ENCODE data around the gene VAV1.
"Not testable (repeated sequence)": the region's sequence is repeated elsewhere in the genome, so short reads cannot be mapped to it uniquely, and the experiment has no call there.

VAV1 gene

GRCh38 chr19:6739390-6739882, 33.1 kb upstream of the VAV1 start, which contains the start of gene TRIP10:
TRIP10 (plus strand) TSS chr19:6739680; CDS start chr19:6739762, 82 bp downstream.
- Histone ChIP-seq H3K9ac (ENCODE audit: low read length) (peak within 1 kb of the TSS; percentile 63), H3K27me3 (ENCODE audit: control insufficient read depth, insufficient read depth, low read length) (no peaks in the 10 kb centered on the region), H3K27ac (ENCODE audit: low read length) (peak within 1 kb of the TSS; percentile 5), H3K4me1 (ENCODE audit: control insufficient read depth, low read depth, low read length) (peaks cover 55% of the 10 kb centered on the region), H3K4me3 (ENCODE audit: low read length) (peak within 1 kb of the TSS; percentile 81), H3K9me3 (ENCODE audit: control insufficient read depth, low read depth, low read length) (no peaks in the 10 kb centered on the region), H3K36me3 (ENCODE audit: control insufficient read depth, low read depth, low read length) (peaks cover 7% of the 10 kb centered on the region)

DNA sequence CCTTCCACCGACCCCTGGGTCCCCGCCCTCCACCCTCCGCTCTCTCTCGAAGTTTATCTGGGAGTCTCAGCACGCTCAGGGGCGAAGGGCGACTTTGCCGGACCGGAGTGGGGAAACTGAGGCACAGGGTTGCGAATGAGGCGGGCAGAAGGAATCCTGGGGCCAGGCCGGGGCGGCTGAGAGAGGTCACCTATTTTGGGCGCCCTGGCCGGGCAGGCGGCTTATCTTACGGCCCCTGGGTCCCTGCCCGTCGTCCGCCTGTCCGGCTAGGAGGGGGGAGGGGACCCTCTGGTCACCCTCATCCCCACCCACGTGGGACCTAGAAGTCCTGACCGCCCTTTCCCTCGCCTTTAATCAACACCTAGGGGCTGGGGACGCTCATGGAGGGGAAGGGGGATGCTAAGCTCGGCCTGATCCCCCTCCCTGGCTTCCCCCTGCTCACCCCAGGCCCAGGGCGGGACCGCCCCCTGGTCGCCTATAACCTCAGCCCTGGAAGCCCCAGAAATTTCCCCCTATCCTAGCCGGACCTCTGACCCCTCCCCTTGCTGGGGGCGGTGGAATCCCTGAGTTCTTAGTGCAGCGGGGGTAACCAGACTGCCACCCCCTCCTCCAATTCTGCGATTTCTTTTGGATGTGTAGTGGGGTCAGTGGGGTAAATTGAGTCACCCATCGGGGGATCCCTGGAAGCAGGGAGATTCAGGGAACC, 32.5 kb upstream of the VAV1 start:
- Histone ChIP-seq H3K9ac (ENCODE audit: low read length) (peak overlapping the region; percentile 63), H3K27me3 (ENCODE audit: control insufficient read depth, insufficient read depth, low read length) (no peaks in the 10 kb centered on the region), H3K4me1 (ENCODE audit: control insufficient read depth, low read depth, low read length) (peaks cover 53% of the 10 kb centered on the region), H3K36me3 (ENCODE audit: control insufficient read depth, low read depth, low read length) (peaks cover 9% of the 10 kb centered on the region), H3K9me3 (ENCODE audit: control insufficient read depth, low read depth, low read length) (no peaks in the 10 kb centered on the region), H3K4me3 (ENCODE audit: low read length) (peak overlapping the region; percentile 81), H3K27ac (ENCODE audit: low read length) (no peak overlapping the region)

DNA sequence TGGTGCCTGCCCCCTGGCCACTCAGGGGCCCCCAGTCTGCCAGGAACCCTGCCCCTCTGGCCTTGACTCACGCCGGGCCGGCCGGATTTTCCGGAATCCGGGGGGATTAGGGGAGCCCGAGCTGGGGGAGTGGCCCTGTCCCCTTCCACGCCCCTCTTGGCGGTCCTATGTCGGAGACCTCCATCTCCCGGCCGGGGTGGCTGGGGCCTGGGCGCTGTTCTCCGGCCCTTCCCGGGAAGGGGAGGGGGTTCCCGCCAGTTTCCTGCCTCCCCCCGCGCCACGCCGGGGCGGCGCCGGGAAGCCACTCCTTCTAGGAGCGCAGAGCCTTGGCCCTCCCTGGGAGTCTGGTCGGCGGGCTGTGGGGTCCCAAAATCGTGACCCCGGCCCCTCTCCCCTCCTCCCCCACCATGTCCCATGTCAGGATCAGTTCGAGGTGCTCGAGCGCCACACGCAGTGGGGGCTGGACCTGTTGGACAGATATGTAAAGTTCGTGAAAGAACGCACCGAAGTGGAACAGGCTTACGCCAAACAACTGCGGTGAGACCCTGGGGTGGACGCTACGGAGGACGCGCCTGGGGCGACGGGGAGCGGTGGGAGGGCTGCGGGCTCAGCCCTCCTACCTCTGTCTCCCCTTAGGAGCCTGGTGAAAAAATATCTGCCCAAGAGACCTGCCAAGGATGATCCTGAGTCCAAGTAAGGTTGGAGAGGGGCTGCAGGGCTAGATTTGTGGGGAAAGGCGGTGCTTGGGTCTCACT, 31.7 kb upstream of the VAV1 start:
- peaks cover 13% of the 10 kb centered on the region for H3K36me3 ChIP-seq (ENCODE audit: control insufficient read depth, low read depth, low read length)
- peaks cover 46% of the 10 kb centered on the region for H3K4me1 ChIP-seq (ENCODE audit: control insufficient read depth, low read depth, low read length)
- H3K4me3 ChIP-seq (ENCODE audit: low read length): peak overlapping the region; percentile 81
- no peaks in the 10 kb centered on the region for H3K9me3 ChIP-seq (ENCODE audit: control insufficient read depth, low read depth, low read length)
- H3K27ac ChIP-seq (ENCODE audit: low read length): no peak overlapping the region
- H3K9ac ChIP-seq (ENCODE audit: low read length): peak overlapping the region; percentile 63
- H3K27me3 ChIP-seq (ENCODE audit: control insufficient read depth, insufficient read depth, low read length): no peaks in the 10 kb centered on the region

DNA sequence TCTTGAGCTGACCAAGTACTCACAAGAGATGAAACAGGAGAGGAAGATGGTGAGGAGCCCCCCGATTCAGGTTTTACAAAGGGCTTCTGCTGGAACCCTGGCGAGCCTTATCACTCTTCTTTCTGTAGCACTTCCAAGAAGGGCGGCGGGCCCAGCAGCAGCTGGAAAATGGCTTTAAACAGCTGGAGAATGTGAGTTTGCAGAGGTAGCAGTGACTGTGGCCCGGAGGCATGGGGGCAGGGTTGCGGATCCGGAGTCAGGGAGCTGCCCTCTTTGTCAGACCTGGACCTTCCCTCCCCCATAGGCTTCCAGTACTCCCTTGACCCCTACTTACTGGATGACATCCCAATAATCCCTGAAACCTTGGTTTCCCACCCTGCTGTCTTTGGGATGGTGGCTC, 29.4 kb upstream of the VAV1 start:
- Histone ChIP-seq H3K9ac (ENCODE audit: low read length) (no peak overlapping the region), H3K36me3 (ENCODE audit: control insufficient read depth, low read depth, low read length) (peaks cover 32% of the 10 kb centered on the region), H3K27ac (ENCODE audit: low read length) (no peak overlapping the region), H3K9me3 (ENCODE audit: control insufficient read depth, low read depth, low read length) (no peaks in the 10 kb centered on the region), H3K4me1 (ENCODE audit: control insufficient read depth, low read depth, low read length) (peaks cover 34% of the 10 kb centered on the region), H3K4me3 (ENCODE audit: low read length) (no peak overlapping the region), H3K27me3 (ENCODE audit: control insufficient read depth, insufficient read depth, low read length) (no peaks in the 10 kb centered on the region)

DNA sequence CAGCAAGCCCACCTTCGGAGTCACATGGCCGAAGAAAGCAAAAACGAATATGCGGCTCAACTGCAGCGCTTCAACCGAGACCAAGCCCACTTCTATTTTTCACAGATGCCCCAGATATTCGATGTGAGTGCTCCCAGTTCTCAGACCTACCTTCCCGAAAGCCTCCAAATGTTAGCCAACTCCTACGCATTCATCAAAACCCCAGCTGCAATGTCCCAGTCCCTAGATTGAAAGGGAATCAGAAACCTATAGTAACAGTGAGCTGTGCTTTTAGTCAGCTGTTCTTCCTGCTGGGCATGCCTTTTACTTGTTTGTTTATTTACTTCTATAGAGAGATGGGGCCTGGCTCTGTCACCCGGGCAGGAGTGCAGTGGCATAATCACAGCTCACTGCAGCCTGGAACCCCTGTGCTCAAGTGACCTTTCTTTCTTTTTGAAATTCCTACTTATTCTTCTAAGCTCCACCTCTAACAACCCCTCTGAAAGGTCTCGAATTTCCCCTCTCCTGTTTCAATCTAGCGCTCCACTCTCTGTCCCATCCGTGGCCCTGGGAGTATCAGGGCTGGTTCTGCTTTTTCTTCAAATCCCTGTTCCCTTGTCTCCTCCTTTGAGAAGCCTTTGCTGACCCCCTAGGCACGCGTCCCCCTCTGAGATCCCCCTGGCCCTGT, 28.7 kb upstream of the VAV1 start:
- H3K27me3 ChIP-seq (ENCODE audit: control insufficient read depth, insufficient read depth, low read length): no peaks in the 10 kb centered on the region
- H3K27ac ChIP-seq (ENCODE audit: low read length): no peak overlapping the region
- no peaks in the 10 kb centered on the region for H3K9me3 ChIP-seq (ENCODE audit: control insufficient read depth, low read depth, low read length)
- no peak overlapping the region for H3K9ac ChIP-seq (ENCODE audit: low read length)
- peaks cover 39% of the 10 kb centered on the region for H3K36me3 ChIP-seq (ENCODE audit: control insufficient read depth, low read depth, low read length)
- H3K4me1 ChIP-seq (ENCODE audit: control insufficient read depth, low read depth, low read length): peaks cover 26% of the 10 kb centered on the region
- no peak overlapping the region for H3K4me3 ChIP-seq (ENCODE audit: low read length)

DNA sequence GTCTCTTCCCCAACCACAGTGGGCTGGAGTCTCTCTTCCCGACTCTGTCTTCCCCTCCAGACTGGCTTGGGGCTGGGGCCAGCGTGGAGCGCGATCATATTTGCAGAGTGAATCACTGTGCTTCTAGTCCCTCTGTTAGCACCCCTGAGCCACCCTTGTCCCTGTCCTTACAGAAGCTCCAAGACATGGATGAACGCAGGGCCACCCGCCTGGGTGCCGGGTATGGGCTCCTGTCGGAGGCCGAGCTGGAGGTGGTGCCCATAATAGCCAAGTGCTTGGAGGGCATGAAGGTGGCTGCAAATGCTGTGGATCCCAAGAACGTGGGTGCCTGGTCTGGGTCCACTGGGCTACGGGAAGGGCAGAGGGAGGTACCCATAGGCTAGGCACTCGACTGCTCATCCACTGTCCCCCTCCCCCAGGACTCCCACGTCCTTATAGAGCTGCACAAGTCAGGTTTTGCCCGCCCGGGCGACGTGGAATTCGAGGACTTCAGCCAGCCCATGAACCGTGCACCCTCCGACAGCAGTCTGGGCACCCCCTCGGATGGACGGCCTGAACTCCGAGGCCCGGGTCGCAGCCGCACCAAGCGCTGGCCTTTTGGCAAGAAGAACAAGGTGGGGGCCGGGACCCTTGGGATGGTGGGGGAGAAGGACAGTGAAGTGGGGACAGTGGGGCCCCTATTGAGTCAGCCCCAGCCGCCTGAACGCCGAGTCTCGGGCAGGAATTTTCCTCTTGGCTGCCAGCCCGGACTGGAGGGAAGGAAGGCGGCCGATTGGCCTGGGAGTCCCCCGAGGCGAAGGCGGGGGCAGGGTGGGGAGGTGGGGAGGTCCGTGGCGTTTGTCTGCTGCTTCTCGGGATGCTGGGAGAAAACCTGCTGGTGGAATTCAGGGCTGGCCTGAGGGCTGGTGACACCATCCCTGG, 27.9 kb upstream of the VAV1 start:
- H3K27ac ChIP-seq (ENCODE audit: low read length): no peak overlapping the region
- peaks cover 22% of the 10 kb centered on the region for H3K4me1 ChIP-seq (ENCODE audit: control insufficient read depth, low read depth, low read length)
- H3K36me3 ChIP-seq (ENCODE audit: control insufficient read depth, low read depth, low read length): peaks cover 46% of the 10 kb centered on the region
- no peaks in the 10 kb centered on the region for H3K27me3 ChIP-seq (ENCODE audit: control insufficient read depth, insufficient read depth, low read length)
- no peaks in the 10 kb centered on the region for H3K9me3 ChIP-seq (ENCODE audit: control insufficient read depth, low read depth, low read length)
- no peak overlapping the region for H3K4me3 ChIP-seq (ENCODE audit: low read length)
- H3K9ac ChIP-seq (ENCODE audit: low read length): no peak overlapping the region

DNA sequence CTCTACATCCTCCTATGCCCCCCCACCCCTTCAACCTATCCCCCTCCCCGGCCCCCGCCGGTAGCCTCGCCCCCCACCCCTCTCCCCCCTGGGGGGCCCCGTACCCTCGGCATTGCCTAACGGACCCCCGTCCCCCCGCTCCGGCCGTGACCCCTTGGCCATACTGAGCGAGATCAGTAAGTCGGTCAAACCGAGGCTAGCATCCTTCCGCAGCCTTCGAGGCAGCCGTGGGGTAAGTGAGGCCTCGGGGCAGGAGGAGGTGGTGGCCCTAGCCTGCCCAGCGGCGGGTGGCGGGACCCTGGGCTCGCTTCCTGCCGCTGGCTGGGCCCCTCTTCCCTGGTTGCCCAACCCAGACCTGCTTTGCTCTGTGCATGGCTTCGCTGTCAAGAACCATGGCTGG, 26.5 kb upstream of the VAV1 start:
- Histone ChIP-seq H3K27ac (ENCODE audit: low read length) (no peak overlapping the region), H3K9ac (ENCODE audit: low read length) (no peak overlapping the region), H3K27me3 (ENCODE audit: control insufficient read depth, insufficient read depth, low read length) (no peaks in the 10 kb centered on the region), H3K4me1 (ENCODE audit: control insufficient read depth, low read depth, low read length) (peaks cover 22% of the 10 kb centered on the region), H3K9me3 (ENCODE audit: control insufficient read depth, low read depth, low read length) (no peaks in the 10 kb centered on the region), H3K36me3 (ENCODE audit: control insufficient read depth, low read depth, low read length) (peaks cover 57% of the 10 kb centered on the region), H3K4me3 (ENCODE audit: low read length) (no peak overlapping the region)

GRCh38 chr19:6748543-6748942, 24.0 kb upstream of the VAV1 start:
- H3K9ac ChIP-seq (ENCODE audit: low read length); H3K4me1 ChIP-seq (ENCODE audit: control insufficient read depth, low read depth, low read length); H3K9me3 ChIP-seq (ENCODE audit: control insufficient read depth, low read depth, low read length); H3K4me3 ChIP-seq (ENCODE audit: low read length); H3K27me3 ChIP-seq (ENCODE audit: control insufficient read depth, insufficient read depth, low read length); H3K27ac ChIP-seq (ENCODE audit: low read length): not testable (repeated sequence)
- peaks cover 61% of the 10 kb centered on the region for H3K36me3 ChIP-seq (ENCODE audit: control insufficient read depth, low read depth, low read length)

- Histone ChIP-seq H3K9me3 (ENCODE audit: control insufficient read depth, low read depth, low read length) (no peaks in the 10 kb centered on the region), H3K27ac (ENCODE audit: low read length) (no peak overlapping the region), H3K36me3 (ENCODE audit: control insufficient read depth, low read depth, low read length) (peaks cover 52% of the 10 kb centered on the region), H3K27me3 (ENCODE audit: control insufficient read depth, insufficient read depth, low read length) (no peaks in the 10 kb centered on the region), H3K9ac (ENCODE audit: low read length) (no peak overlapping the region), H3K4me3 (ENCODE audit: low read length) (no peak overlapping the region), H3K4me1 (ENCODE audit: control insufficient read depth, low read depth, low read length) (no peaks in the 10 kb centered on the region)
Measured at GRCh38 chr19:6750062-6750461, 22.4 kb upstream of the VAV1 start.

GRCh38 chr19:6751189-6751588, 21.3 kb upstream of the VAV1 start:
- H3K27ac ChIP-seq (ENCODE audit: low read length): no peak overlapping the region
- peaks cover 46% of the 10 kb centered on the region for H3K36me3 ChIP-seq (ENCODE audit: control insufficient read depth, low read depth, low read length)
- no peaks in the 10 kb centered on the region for H3K27me3 ChIP-seq (ENCODE audit: control insufficient read depth, insufficient read depth, low read length)
- no peaks in the 10 kb centered on the region for H3K9me3 ChIP-seq (ENCODE audit: control insufficient read depth, low read depth, low read length)
- H3K4me1 ChIP-seq (ENCODE audit: control insufficient read depth, low read depth, low read length): no peaks in the 10 kb centered on the region
- H3K9ac ChIP-seq (ENCODE audit: low read length): no peak overlapping the region
- no peak overlapping the region for H3K4me3 ChIP-seq (ENCODE audit: low read length)

Data from iPS-18a (cell line).